Measurements from ENCODE around the gene MARK4.
A peak's percentile ranks its signal among the peaks of the same experiment; 100 is the strongest.
"Not testable (repeated sequence)": the region's sequence is repeated elsewhere in the genome, so short reads cannot be mapped to it uniquely, and the experiment has no call there.

Gene MARK4

DNA sequence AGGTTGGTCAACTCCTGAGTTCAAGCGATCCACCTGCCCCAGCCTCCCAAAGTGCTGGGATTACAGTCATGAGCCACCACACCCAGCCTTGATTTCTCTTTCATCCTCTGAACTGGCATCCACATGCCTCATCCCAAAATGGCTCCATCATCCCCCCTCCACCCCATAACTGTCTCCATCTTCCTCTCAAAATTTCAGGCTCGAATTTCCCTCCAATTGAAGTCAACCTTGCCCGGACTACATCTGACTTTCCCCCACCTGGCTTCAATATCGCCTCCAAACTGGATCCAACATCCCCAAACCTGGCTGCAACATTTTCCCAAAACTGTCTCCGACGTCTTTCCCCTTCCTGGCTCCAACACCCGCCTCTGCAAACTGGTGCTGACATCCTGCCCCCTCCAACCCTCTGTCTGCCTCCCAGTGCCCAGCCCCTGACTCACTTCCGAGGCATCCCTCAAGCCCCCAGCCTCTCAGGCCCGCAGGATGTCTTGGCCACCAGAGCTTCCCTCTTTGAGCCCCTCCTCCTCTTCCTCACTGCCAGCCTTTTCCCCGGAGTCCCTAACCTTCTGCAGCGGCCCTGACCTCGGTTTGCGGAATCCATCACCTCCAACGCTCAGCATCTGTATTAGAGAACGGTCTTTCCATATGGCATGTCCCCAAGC lies 6.8 kb upstream of the MARK4 start:
- DNase-seq = no peak

GRCh38 chr19:45245334-45245787 lies 5.7 kb upstream of the MARK4 start, which contains the start of gene EXOC3L2:
EXOC3L2 (minus strand) TSS chr19:45245407; CDS start chr19:45239045, 6,362 bp downstream.
- no peak for DNase-seq

DNA sequence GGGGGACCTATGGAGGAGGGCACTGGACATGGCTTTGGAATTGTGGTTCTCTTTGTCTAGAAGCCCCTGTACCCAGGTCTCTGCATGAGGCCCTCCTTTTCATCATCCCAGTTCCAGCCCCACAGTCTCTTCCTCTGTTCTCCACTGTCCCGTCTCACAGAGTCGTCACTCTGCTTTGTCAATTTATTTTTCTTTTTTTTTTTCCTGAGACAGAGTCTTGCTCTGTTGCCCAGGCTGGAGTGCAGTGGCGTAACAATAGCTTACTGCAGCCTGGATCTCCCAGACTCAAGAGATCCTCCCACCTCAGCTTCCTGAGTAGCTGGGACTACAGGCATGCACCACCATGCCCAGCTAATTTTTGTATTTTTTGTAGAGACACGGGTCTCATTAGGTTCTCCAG lies 5.2 kb upstream of the MARK4 start:
- DNase-seq = no peak

DNA sequence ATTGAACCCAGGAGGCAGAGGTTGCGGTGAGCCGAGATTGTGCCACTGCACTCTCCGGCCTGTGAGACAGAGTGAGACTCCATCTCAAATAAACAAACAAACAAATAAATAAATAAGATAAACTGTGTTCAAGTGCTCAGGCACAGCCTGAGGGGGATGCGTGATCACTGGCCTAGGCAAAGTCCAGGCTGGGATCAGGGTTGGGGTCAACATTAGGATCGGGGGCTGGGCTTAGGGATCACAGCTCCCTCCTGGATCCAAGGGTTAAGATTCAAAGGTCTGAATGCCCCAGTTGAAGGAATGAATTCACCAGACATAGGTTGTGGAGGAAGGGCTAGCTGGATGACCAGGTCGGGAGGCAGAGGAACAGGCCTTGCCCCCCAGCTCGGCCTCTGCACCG lies 3.9 kb upstream of the MARK4 start:
- no peak for DNase-seq

GRCh38 chr19:45249261-45250033 lies 1.6 kb upstream of the MARK4 start:
- peak; percentile 13 for DNase-seq

GRCh38 chr19:45250216-45250831 lies 747 bp upstream of the MARK4 start:
- DNase-seq = peak; percentile 30

DNA sequence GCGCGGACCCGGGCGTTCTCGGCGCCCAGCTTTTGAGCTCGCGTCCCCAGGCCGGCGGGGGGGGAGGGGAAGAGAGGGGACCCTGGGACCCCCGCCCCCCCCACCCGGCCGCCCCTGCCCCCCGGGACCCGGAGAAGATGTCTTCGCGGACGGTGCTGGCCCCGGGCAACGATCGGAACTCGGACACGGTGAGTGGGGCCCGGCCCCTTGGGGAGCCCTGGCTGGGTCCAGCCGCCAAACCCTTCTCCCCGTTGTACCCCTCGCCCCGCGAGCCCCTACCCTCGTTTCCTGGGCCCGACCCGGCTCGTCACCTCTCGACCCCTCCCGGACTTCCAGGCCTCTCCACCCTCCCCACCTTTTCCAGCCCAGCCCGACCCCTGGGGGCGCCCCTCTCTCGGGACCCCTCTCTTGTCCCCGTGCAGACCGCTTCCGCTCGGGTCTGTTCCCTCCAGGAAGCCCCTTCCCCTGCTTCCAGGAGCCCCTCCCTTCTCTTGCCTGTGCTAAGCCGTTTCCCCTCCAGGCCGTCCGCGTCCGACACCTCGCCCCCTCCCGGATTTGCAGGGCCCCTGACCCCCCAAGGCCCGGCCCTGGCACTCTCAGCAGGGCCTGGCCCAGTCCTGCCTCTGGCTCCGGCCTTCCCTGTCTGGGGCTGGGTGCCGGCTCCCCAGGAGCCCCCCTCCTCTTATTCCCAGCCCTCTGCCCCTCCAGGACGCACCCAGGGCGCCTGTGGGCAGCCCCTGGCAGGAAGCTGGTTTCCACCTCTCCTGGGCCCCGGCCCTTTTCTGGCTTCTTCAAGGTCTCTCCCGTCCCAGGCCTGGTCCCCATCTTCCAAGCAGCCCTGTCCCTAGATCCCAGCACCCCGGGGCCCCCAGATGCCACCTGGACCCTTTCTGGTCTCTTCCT lies 632 bp downstream of the MARK4 start:
- DNase-seq = no peak

- peak; percentile 9 for DNase-seq
Observed at GRCh38 chr19:45253396-45254027, 2.4 kb downstream of the MARK4 start.

- no peak for DNase-seq
Observed at GRCh38 chr19:45254044-45254531, 3.0 kb downstream of the MARK4 start.

DNA sequence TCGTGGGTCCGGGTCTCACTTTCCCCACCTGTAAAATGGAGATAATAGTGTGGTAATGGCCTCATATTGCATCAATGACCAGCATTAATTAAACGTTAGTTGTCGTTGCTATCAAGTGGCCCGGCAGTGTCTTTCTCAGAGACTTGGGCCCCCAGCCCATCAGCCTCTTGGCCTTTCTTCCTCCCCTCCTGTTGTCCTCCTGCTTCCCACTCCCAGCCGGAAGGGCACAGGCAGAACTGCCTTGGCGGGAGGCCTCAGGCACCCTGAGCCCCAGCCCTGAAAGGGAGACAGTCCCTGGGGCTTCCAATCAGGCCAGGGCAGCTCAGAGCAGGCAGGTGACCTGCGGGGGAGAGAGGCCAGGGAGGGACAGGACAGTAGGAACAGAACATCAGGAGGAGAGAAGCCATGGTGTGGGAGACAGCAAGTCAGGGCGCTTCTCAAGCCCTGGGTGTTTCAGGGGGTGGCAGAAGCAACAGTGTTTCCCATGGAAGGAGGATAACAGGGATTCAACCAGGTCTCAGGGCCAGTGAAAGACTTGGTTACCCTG lies 4.6 kb downstream of the MARK4 start:
- no peak for DNase-seq

- DNase-seq = no peak
Observed at GRCh38 chr19:45256836-45257235, 5.8 kb downstream of the MARK4 start.

DNA sequence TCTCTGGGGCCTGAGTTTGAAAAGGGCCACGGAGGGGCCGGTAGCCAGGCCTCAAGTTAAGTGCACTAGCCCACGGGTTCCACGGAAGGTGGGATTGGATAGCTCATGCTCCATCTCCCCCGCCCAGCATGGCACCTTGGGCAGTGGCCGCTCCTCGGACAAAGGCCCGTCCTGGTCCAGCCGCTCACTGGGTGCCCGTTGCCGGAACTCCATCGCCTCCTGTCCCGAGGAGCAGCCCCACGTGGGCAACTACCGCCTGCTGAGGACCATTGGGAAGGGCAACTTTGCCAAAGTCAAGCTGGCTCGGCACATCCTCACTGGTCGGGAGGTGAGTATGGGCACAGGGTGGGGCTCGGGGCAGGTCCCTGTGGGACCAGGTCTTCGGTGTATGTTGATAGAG lies 7.8 kb downstream of the MARK4 start:
- no peak for DNase-seq

- DNase-seq = no peak
Observed at GRCh38 chr19:45262570-45262969, 11.5 kb downstream of the MARK4 start.

GRCh38 chr19:45263013-45263412 lies 11.9 kb downstream of the MARK4 start:
- no peak for DNase-seq

DNA sequence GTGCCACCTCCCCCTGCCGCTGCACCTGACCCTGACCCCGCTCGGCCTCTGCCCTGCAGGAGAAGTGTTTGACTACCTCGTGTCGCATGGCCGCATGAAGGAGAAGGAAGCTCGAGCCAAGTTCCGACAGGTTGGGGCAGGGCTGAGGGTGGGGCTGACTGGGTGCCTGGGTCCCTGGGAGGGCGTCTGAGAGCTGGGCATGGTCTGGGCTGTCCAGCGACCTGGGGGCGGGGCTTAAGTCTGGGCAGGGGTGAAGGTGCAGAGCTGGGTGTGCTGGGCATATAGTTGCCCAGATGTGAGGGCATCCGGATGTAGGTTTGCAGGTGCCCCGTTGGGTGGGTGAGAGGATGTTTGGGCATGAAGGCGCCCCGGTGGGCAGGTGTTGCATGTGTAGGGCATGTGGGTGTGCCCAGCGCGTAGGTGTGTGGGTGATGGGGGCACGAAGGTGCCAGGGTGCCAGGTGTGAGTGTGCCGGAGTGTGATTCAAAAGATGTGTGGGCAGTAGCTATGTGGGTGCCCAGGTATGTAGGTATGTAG lies 13.8 kb downstream of the MARK4 start:
- no peak for DNase-seq

- DNase-seq = no peak
Observed at GRCh38 chr19:45265375-45265774, 14.3 kb downstream of the MARK4 start.

DNA sequence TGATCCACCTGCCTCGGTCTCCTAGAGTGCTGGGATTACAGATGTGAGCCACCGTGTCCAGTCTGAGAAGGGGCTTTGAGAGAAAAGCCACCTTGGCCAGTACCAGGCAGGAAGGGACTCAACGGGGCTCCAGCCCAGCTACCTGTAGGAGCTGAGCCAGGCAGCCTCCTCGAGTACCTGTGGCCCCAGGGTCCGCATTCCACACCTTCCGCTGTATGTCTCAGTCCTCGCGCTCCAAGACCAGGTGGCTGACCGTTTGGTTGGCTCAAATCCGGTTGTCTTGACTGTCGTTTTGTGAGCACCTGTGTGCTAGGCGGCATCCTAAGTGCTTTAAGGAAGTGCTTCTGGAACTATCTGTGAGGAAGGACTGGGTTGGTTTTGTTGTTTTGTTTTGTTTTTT lies 16.2 kb downstream of the MARK4 start:
- no peak for DNase-seq

- not testable (repeated sequence) for DNase-seq
Observed at GRCh38 chr19:45269939-45270338, 18.9 kb downstream of the MARK4 start.

DNA sequence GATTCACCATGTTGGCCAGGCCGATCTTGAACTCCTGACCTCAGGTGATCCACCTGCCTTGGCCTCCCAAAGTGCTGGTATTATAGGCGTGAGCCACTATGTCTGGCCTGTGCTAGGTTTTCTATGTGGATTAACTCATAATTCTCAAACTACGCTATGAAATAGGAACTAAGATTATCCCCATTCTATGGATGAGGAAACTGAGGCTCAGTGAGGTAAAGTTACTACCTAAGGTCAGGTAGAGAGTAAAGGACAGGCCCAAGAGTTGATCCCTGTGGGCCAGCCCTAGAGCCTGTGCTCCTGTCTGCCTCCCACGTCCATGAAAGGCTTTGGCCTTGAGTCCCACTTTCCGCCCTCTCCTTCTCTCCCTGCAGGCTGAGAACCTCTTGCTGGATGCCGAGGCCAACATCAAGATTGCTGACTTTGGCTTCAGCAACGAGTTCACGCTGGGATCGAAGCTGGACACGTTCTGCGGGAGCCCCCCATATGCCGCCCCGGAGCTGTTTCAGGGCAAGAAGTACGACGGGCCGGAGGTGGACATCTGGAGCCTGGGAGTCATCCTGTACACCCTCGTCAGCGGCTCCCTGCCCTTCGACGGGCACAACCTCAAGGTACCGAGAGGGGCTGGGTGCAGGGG lies 20.1 kb downstream of the MARK4 start:
- no peak for DNase-seq

DNA sequence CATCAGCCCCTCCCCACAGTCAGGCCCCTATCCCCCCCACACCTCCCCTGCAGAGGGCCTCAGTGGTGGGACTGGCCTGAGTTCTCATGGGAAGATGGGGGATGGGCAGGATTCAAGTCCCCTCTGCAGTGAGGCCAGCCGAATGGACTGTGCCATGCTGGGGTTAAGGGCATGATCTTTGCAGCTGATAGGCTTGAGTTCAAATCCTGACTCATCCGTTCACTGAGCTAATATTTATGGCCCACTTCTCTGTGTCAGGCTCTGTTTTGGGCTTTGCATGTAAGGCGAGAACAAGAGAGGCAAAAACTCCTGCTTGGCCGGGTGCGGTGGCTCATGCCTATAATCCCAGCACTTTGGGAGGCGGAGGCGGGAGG lies 20.7 kb downstream of the MARK4 start:
- DNase-seq = no peak

- no peak for DNase-seq
Observed at GRCh38 chr19:45273521-45273855, 22.4 kb downstream of the MARK4 start.

Measured in DMS53 (cell line).